ENCODE measurements around the gene ATP6V0C. TPM values are rescaled to one million over a fixed set of nuclear protein-coding genes. Genes with fewer than 3 reads are reported as not detected.
A peak's percentile ranks its signal among the peaks of the same experiment; 100 is the strongest.

Gene ATP6V0C
- total RNA-seq, 4 donors from 2014 or later, result 103 to 147 (median 120) TPM

GRCh38 chr16:2472488-2472864 is 41.3 kb upstream of the ATP6V0C start:
- no peak for TF ChIP-seq POLR2AphosphoS5 (IDR thresholded peaks at IDR 0.05)
- TF ChIP-seq, protein P1, sequence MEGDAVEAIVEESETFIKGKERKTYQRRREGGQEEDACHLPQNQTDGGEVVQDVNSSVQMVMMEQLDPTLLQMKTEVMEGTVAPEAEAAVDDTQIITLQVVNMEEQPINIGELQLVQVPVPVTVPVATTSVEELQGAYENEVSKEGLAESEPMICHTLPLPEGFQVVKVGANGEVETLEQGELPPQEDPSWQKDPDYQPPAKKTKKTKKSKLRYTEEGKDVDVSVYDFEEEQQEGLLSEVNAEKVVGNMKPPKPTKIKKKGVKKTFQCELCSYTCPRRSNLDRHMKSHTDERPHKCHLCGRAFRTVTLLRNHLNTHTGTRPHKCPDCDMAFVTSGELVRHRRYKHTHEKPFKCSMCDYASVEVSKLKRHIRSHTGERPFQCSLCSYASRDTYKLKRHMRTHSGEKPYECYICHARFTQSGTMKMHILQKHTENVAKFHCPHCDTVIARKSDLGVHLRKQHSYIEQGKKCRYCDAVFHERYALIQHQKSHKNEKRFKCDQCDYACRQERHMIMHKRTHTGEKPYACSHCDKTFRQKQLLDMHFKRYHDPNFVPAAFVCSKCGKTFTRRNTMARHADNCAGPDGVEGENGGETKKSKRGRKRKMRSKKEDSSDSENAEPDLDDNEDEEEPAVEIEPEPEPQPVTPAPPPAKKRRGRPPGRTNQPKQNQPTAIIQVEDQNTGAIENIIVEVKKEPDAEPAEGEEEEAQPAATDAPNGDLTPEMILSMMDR (IDR thresholded peaks at IDR 0.05), result no peak
- no peak overlapping the region for H3K4me3 ChIP-seq
- no peaks in the 10 kb centered on the region for H3K36me3 ChIP-seq
- peaks cover 23% of the 10 kb centered on the region for H3K27me3 ChIP-seq
- H3K27ac ChIP-seq, result no peak overlapping the region
- H3K9me3 ChIP-seq, result no peaks in the 10 kb centered on the region
- WGBS, result 92% methylated on average over 22 of the region's 27 CpGs
- peak in 1 of 2 donors; percentile 68 for DNase-seq (ENCODE audit: low spot score in 2 of 2)
- peaks cover 75% of the 10 kb centered on the region for H3K4me1 ChIP-seq

DNA sequence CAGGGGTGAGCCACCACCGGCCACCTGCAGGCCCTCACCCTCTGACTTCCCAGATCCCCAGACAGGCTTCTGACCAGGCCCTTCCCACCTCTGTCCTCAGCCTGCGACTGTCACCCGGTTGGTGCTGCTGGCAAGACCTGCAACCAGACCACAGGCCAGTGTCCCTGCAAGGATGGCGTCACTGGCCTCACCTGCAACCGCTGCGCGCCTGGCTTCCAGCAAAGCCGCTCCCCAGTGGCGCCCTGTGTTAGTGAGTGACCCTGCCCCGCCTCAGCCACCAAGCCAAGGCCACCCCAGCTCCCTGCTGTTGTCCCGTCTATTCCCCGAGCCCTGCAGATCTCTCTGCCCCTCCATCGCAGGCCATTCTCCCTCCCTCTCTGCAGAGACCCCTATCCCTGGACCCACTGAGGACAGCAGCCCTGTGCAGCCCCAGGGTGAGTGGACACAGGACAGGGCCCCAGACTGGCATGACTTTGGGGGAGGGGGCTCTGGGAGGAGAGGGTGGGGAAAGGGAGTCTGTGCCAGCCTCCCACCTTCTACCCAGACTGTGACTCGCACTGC is 40.8 kb upstream of the ATP6V0C start:
- peaks cover 70% of the 10 kb centered on the region for H3K4me1 ChIP-seq

DNA sequence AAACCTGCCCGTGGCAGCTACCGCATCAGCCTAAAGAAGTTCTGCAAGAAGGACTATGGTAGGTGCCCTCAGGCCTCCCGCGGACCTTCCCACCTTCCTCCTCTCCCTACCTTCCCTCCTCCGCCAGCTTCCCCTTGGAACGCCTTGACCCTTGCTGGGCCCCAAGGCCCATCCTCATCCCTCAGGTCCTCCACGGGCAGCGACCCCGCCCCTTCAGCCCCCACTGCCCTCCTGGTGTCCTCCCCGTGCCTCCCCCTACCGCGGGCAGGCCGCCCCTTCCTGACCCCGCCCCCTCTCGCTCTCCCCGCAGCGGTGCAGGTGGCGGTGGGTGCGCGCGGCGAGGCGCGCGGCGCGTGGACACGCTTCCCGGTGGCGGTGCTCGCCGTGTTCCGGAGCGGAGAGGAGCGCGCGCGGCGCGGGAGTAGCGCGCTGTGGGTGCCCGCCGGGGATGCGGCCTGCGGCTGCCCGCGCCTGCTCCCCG is 40.3 kb upstream of the ATP6V0C start:
- H3K4me1 ChIP-seq, result peaks cover 69% of the 10 kb centered on the region
- peak overlapping the region; percentile 59 for H3K4me3 ChIP-seq
- peaks cover 23% of the 10 kb centered on the region for H3K27me3 ChIP-seq

More for the DNA sequence above, 40.8 kb upstream of the ATP6V0C start:
- no peak overlapping the region for H3K4me3 ChIP-seq
- no peaks in the 10 kb centered on the region for H3K36me3 ChIP-seq
- WGBS, result 86% methylated on average over 10 of the region's 14 CpGs
- no peak overlapping the region for H3K27ac ChIP-seq
- H3K27me3 ChIP-seq, result peaks cover 23% of the 10 kb centered on the region
- no peaks in the 10 kb centered on the region for H3K9me3 ChIP-seq
- TF ChIP-seq EP300 (IDR thresholded peaks at IDR 0.05) (no peak), POLR2AphosphoS5 (IDR thresholded peaks at IDR 0.05) (no peak), POLR2A (IDR thresholded peaks at IDR 0.05) (no peak)
- TF ChIP-seq, protein P1 (IDR thresholded peaks at IDR 0.05), result no peak
- DNase-seq (ENCODE audit: low spot score in 2 of 2), result no peak

DNA sequence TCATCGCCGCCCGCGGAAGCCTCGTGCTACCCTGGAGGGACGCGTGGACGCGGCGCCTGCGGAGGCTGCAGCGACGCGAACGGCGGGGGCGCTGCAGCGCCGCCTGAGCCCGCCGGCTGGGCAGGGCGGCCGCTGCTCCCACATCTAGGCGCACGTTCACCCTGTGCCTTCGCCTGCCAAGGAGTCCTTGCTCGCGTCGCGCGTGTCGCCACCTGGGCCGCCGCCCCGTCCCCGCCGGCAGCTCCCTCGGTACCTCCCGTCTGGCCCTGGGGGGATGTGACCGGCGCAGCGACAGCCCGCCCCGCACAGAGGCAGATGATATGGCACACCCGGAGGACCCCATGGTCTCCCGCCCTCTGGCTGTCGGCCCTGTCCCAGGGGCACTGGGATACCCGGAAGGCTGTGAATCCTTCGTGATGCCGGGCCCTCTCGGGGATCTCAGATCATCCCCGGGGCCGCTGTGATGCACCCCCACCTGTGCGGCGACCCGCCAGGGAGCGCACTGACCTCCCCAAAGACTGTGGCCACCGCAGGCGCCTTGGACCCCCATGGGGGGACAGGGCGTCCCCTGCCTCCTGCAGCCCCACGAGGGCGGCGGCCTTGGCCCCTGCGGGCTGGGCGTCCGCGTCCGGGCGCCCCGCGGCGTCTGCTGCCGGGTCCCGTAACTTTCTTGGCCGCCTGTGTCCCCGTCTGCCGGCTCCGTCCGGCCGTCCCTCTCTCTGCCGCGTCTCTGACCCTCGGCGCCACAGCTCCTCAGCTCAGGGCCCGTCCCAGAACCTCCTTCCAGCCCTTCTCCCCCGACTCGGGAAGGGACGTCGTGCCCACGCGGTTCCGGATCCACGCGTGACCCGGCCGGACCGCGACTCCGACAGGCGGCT is 39.5 kb upstream of the ATP6V0C start:
- DNase-seq (ENCODE audit: low spot score in 2 of 2), result peak in 1 of 2 donors; percentile 58
- H3K4me1 ChIP-seq, result peaks cover 61% of the 10 kb centered on the region
- peaks cover 23% of the 10 kb centered on the region for H3K27me3 ChIP-seq

More for the DNA sequence above, 40.3 kb upstream of the ATP6V0C start:
- DNase-seq (ENCODE audit: low spot score in 2 of 2), result no peak
- no peaks in the 10 kb centered on the region for H3K9me3 ChIP-seq
- no peak overlapping the region for H3K27ac ChIP-seq
- TF ChIP-seq, protein P1 (IDR thresholded peaks at IDR 0.05), result no peak
- TF ChIP-seq POLR2AphosphoS5 (IDR thresholded peaks at IDR 0.05) (no peak), EP300 (IDR thresholded peaks at IDR 0.05) (no peak), POLR2A (IDR thresholded peaks at IDR 0.05) (no peak)
- H3K36me3 ChIP-seq, result no peaks in the 10 kb centered on the region
- 22% methylated on average over 12 of the region's 49 CpGs for WGBS

More for the DNA sequence above, 39.5 kb upstream of the ATP6V0C start:
- TF ChIP-seq EP300 (IDR thresholded peaks at IDR 0.05) (no peak), POLR2AphosphoS5 (IDR thresholded peaks at IDR 0.05) (no peak), POLR2A (IDR thresholded peaks at IDR 0.05) (no peak)
- TF ChIP-seq, protein P1 (IDR thresholded peaks at IDR 0.05), result peak in 1 of 2 donors; percentile 41
- H3K36me3 ChIP-seq, result no peaks in the 10 kb centered on the region
- no peaks in the 10 kb centered on the region for H3K9me3 ChIP-seq
- H3K4me3 ChIP-seq, result peak overlapping the region; percentile 59
- peak overlapping the region; percentile 65 for H3K27ac ChIP-seq
- 1% methylated on average over 23 of the region's 100 CpGs for WGBS
